Lower leg skin (tissue), 4 donors: ENCODE results near the gene RPL3. TPM values are rescaled to one million over a fixed set of nuclear protein-coding genes. Genes with fewer than 3 reads are reported as not detected.

Experiments used
- DNase-seq, 2 donors: peaks; one replicate each; pipeline ENCODE4 v3.0.0-alpha.2; 2019; ENCODE audit warnings: low spot score in 2 of 2
- H3K4me3 ChIP-seq: fragments of 200-600 bp; sonication (generic); 2 replicates; pipeline ENCODE4 v1.5.1; 2017; ENCODE audit warnings: mild to moderate bottlenecking, low read depth; ENCODE audit not compliant: poor library complexity, severe bottlenecking
- CTCF ChIP-seq, 3 donors: fragments of 450-650 bp; IDR thresholded peaks; one replicate each; pipeline ENCODE4 v1.5.1; 2016; ENCODE audit warnings: antibody characterized with exemption in 3 of 3, mild to moderate bottlenecking in 3 of 3, moderate library complexity in 2 of 3
- POLR2A ChIP-seq, 2 donors: fragments of 450-650 bp; IDR thresholded peaks; one replicate each; pipeline ENCODE4 v1.6.1; 2016 to 2017; ENCODE audit warnings: antibody characterized with exemption in 2 of 2, mild to moderate bottlenecking in 1 of 2, moderate library complexity in 1 of 2
- WGBS, 2 donors: methylation state at CpG; one replicate each; pipeline ENCODE4 v1.1.5; 2018; 5-methylcytosine and 5-hydroxymethylcytosine counted together
- intact Hi-C: fragments of 100-400 bp; cut with DNase I; formaldehyde crosslinking; loops from one replicate; pipeline ENCODE4 v1.15.0; 2023; ENCODE audit warnings: low total_unique reads
- total RNA-seq, 4 donors: library from RNA; depleted of rRNA; stranded (reverse); fragments of >200 nt; gene quantifications; one replicate each; pipeline ENCODE4 v1.1.0, GENCODE V29; 2016

Gene RPL3
- total RNA-seq = 1,000 to 10,000 TPM; 2,414 to 3,362 (median 2,993) TPM

- TF ChIP-seq CTCF (IDR thresholded peaks at IDR 0.05) (no peak), POLR2A (IDR thresholded peaks at IDR 0.05) (peak in 1 of 2 donors; percentile 97)
- WGBS, 2 donors = 0 to 1% methylated on average over 55 to 61 of the region's 65 CpGs
- DNase-seq = peak; percentile 95 to 99
- intact Hi-C loops = loop anchor here (5.0 to 10.0 kb wide), 2 partner anchors 205 to 447 kb away; partner anchors contain the start of genes ATF4 and CBX6
- H3K4me3 ChIP-seq = peak within 1 kb of the TSS; percentile 69
These were observed at the start of gene RPL3 for GRCh38 chr22:39319284-39320022. TSS of gene RPL3 (minus strand) at chr22:39319623. CDS start at chr22:39319597, 26 bp downstream.

- DNase-seq = no peak
- intact Hi-C loops = no loop called here
- 88 to 93% methylated on average over 6 of the region's 6 CpGs for WGBS, 2 donors
- TF ChIP-seq CTCF (IDR thresholded peaks at IDR 0.05) (no peak), POLR2A (IDR thresholded peaks at IDR 0.05) (no peak)
- H3K4me3 ChIP-seq = no peak overlapping the region
These were observed 49.8 kb upstream of the RPL3 start for GRCh38 chr22:39369186-39369585.

- TF ChIP-seq POLR2A (IDR thresholded peaks at IDR 0.05) = no peak
- TF ChIP-seq CTCF (IDR thresholded peaks at IDR 0.05) = no peak
- WGBS, 2 donors = 68 to 87% methylated on average over 9 of the region's 9 CpGs
- DNase-seq = no peak
- no peak overlapping the region for H3K4me3 ChIP-seq
- intact Hi-C loops = no loop called here
These were observed 49.1 kb upstream of the RPL3 start for GRCh38 chr22:39368461-39368911.

GRCh38 chr22:39367035-39367434 lies 47.6 kb upstream of the RPL3 start:
- H3K4me3 ChIP-seq = no peak overlapping the region
- 47 to 50% methylated on average over 9 of the region's 9 CpGs for WGBS, 2 donors
- no peak for DNase-seq
- TF ChIP-seq CTCF (IDR thresholded peaks at IDR 0.05) = no peak
- TF ChIP-seq POLR2A (IDR thresholded peaks at IDR 0.05) = no peak
- intact Hi-C loops = no loop called here

GRCh38 chr22:39365492-39365780 lies 46.0 kb upstream of the RPL3 start:
- no peak overlapping the region for H3K4me3 ChIP-seq
- intact Hi-C loops = no loop called here
- DNase-seq = no peak
- TF ChIP-seq POLR2A (IDR thresholded peaks at IDR 0.05) (no peak), CTCF (IDR thresholded peaks at IDR 0.05) (no peak)
- WGBS, 2 donors = 73 to 79% methylated on average over 3 of the region's 3 CpGs
